Loucy (cell line): ENCODE data around the gene SLC6A2.
A peak's percentile ranks its signal among the peaks of the same experiment; 100 is the strongest.
"Not testable (repeated sequence)": the region's sequence is repeated elsewhere in the genome, so short reads cannot be mapped to it uniquely, and the experiment has no call there.

Source experiments
- H2AFZ ChIP-seq: fragments of 200-600 bp; sonication (generic); 2 replicates; pipeline ENCODE4 v1.6.0; 2016; ENCODE audit warnings: antibody characterized with exemption, mild to moderate bottlenecking, low read length, moderate library complexity
- H3F3A ChIP-seq: fragments of 200-600 bp; 2 replicates; pipeline ENCODE4 v1.6.0; 2016; ENCODE audit warnings: antibody characterized with exemption, low read depth, mild to moderate bottlenecking
- H3K27me3 ChIP-seq: fragments of 200-600 bp; sonication (generic); 2 replicates; pipeline ENCODE4 v1.6.1; 2014; ENCODE audit warnings: low read length, mild to moderate bottlenecking; ENCODE audit not compliant: insufficient read depth, poor library complexity, severe bottlenecking
- H3K36me3 ChIP-seq: fragments of 200-600 bp; sonication (generic); 2 replicates; pipeline ENCODE4 v1.6.1; 2016; ENCODE audit warnings: low read length; ENCODE audit not compliant: insufficient read depth
- H3K4me1 ChIP-seq: fragments of 200-600 bp; sonication (generic); 2 replicates; pipeline ENCODE4 v1.5.1; 2014; ENCODE audit warnings: low read length, mild to moderate bottlenecking; ENCODE audit not compliant: insufficient read depth, poor library complexity, severe bottlenecking
- H3K4me2 ChIP-seq: fragments of 200-600 bp; sonication (generic); 2 replicates; pipeline ENCODE4 v1.6.0; 2014; ENCODE audit warnings: antibody characterized with exemption, low read length, low read depth, mild to moderate bottlenecking; ENCODE audit not compliant: poor library complexity, severe bottlenecking
- H3K4me3 ChIP-seq: fragments of 200-600 bp; sonication (generic); 2 replicates; pipeline ENCODE4 v1.5.1; 2014; ENCODE audit warnings: low read length, mild to moderate bottlenecking, mixed read lengths; ENCODE audit not compliant: poor library complexity, severe bottlenecking
- H3K79me2 ChIP-seq: fragments of 200-600 bp; sonication (generic); 2 replicates; pipeline ENCODE4 v1.6.1; 2014; ENCODE audit warnings: low read length; ENCODE audit not compliant: insufficient read depth
- H3K9ac ChIP-seq: fragments of 200-600 bp; sonication (generic); 2 replicates; pipeline ENCODE4 v1.6.0; 2014; ENCODE audit warnings: mild to moderate bottlenecking, low read depth, low read length, moderate library complexity; ENCODE audit not compliant: poor library complexity, severe bottlenecking
- H3K9me2 ChIP-seq: fragments of 200-600 bp; sonication (generic); replicated peaks from 2 replicates; pipeline ENCODE4 v1.6.1; 2016; ENCODE audit warnings: low read depth, low read length, mixed read lengths
- H3K9me3 ChIP-seq: fragments of 200-600 bp; sonication (generic); 2 replicates; pipeline ENCODE4 v1.6.1; 2014; ENCODE audit warnings: mild to moderate bottlenecking, antibody characterized with exemption, low read length, low read depth; ENCODE audit not compliant: insufficient read depth
- H4K20me1 ChIP-seq: fragments of 200-600 bp; sonication (generic); 2 replicates; pipeline ENCODE4 v1.6.0; 2014; ENCODE audit warnings: antibody characterized with exemption, low read length, mild to moderate bottlenecking; ENCODE audit not compliant: insufficient read depth, poor library complexity, severe bottlenecking
- EZH2phosphoT487 ChIP-seq: fragments of 200-600 bp; IDR thresholded peaks from 2 replicates; pipeline ENCODE4 v1.6.1; 2018; ENCODE audit warnings: antibody characterized with exemption, mild to moderate bottlenecking, moderate library complexity, borderline replicate concordance
- TF ChIP-seq, protein P1 (sequence below): fragments of 200-600 bp; sonication (generic); conservative IDR thresholded peaks from 2 replicates; pipeline ENCODE4 v1.5.1; 2014; ENCODE audit warnings: mild to moderate bottlenecking, antibody characterized with exemption, low read length

The SLC6A2 gene

GRCh38 chr16:55737966-55738365 is 82.2 kb downstream of the SLC6A2 start:
- no peak overlapping the region for H3K4me2 ChIP-seq
- no peaks in the 10 kb centered on the region for H3K4me1 ChIP-seq
- H4K20me1 ChIP-seq: no peaks in the 10 kb centered on the region
- TF ChIP-seq EZH2phosphoT487: no peak
- TF ChIP-seq, protein P1, sequence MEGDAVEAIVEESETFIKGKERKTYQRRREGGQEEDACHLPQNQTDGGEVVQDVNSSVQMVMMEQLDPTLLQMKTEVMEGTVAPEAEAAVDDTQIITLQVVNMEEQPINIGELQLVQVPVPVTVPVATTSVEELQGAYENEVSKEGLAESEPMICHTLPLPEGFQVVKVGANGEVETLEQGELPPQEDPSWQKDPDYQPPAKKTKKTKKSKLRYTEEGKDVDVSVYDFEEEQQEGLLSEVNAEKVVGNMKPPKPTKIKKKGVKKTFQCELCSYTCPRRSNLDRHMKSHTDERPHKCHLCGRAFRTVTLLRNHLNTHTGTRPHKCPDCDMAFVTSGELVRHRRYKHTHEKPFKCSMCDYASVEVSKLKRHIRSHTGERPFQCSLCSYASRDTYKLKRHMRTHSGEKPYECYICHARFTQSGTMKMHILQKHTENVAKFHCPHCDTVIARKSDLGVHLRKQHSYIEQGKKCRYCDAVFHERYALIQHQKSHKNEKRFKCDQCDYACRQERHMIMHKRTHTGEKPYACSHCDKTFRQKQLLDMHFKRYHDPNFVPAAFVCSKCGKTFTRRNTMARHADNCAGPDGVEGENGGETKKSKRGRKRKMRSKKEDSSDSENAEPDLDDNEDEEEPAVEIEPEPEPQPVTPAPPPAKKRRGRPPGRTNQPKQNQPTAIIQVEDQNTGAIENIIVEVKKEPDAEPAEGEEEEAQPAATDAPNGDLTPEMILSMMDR: no peak
- H3K79me2 ChIP-seq: no peaks in the 10 kb centered on the region
- no peaks in the 10 kb centered on the region for H3F3A ChIP-seq
- no peak overlapping the region for H2AFZ ChIP-seq
- no peaks in the 10 kb centered on the region for H3K27me3 ChIP-seq
- no peaks in the 10 kb centered on the region for H3K36me3 ChIP-seq
- no peaks in the 10 kb centered on the region for H3K9me3 ChIP-seq
- H3K4me3 ChIP-seq: no peak overlapping the region
- no peak overlapping the region for H3K9ac ChIP-seq
- H3K9me2 ChIP-seq: no peaks in the 10 kb centered on the region

- TF ChIP-seq EZH2phosphoT487: no peak
- TF ChIP-seq, protein P1: no peak
- Histone ChIP-seq H3K9me3 (no peaks in the 10 kb centered on the region), H2AFZ (no peak overlapping the region), H3F3A (no peaks in the 10 kb centered on the region), H3K4me1 (no peaks in the 10 kb centered on the region), H4K20me1 (no peaks in the 10 kb centered on the region), H3K9me2 (no peaks in the 10 kb centered on the region), H3K36me3 (no peaks in the 10 kb centered on the region), H3K79me2 (no peaks in the 10 kb centered on the region), H3K4me2 (no peak overlapping the region), H3K9ac (no peak overlapping the region), H3K4me3 (no peak overlapping the region), H3K27me3 (peaks cover 5% of the 10 kb centered on the region)
Measured at GRCh38 chr16:55746081-55746480, 90.3 kb downstream of the SLC6A2 start.

DNA sequence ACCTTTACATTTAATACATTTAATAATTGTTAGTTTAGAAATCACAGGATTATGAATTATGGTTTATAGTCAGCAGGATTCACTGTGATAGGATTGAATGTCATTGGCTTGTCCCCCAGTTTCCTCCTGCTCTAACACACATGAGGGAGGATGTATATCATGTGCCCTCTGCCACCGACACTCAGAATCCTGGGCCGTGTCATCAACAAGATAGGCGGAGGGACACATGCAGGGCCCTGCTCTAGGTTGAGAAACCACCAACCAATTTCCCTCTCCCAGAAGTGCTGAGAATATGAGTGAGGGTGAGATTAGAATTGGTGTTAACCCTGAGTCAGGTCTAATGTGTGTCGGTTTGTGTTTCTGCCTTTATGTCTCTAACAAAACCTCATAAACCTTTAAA is 92.0 kb downstream of the SLC6A2 start:
- H3K36me3 ChIP-seq: no peaks in the 10 kb centered on the region
- no peaks in the 10 kb centered on the region for H4K20me1 ChIP-seq
- TF ChIP-seq, protein P1: no peak
- TF ChIP-seq EZH2phosphoT487: no peak
- no peak overlapping the region for H3K4me3 ChIP-seq
- peaks cover 5% of the 10 kb centered on the region for H3K27me3 ChIP-seq
- H3F3A ChIP-seq: no peaks in the 10 kb centered on the region
- no peaks in the 10 kb centered on the region for H3K79me2 ChIP-seq
- H3K9me3 ChIP-seq: peaks cover 7% of the 10 kb centered on the region
- no peaks in the 10 kb centered on the region for H3K9me2 ChIP-seq
- H3K9ac ChIP-seq: no peak overlapping the region
- H3K4me2 ChIP-seq: no peak overlapping the region
- no peaks in the 10 kb centered on the region for H3K4me1 ChIP-seq
- no peak overlapping the region for H2AFZ ChIP-seq

DNA sequence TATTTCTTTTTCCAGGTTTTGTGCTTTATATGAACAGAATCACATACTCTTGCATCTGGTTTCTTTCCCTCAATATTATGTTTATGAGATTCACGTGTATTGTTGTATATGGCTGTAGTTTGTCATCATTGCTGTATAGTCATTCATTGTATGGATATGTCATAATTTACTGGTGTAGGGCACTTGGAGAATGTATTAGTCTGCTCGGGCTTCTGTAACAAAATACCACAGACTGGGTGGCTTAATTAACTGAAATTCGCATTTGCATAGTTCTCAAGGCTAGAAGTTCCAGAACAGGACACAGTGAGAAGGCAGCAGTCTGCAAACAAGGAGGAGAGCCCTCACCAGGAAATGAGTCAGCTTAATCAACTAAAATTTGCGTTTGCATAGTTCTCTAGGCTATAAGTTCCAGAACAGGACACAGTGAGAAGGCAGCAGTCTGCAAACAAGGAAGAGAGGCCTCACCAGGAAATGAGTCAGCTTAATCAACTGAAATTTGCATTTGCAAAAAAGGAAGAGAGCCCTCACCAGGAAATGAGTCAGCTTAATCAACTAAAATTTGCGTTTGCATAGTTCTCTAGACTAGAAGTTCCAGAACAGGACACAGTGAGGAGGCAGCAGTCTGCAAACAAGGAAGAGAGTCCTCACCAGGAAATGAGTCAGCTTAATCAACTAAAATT is 96.8 kb downstream of the SLC6A2 start:
- H3K36me3 ChIP-seq, H3K79me2 ChIP-seq, H3K27me3 ChIP-seq, H3K9me2 ChIP-seq, H3K9ac ChIP-seq, H4K20me1 ChIP-seq, H3F3A ChIP-seq, H3K4me2 ChIP-seq: not testable (repeated sequence)
- H2AFZ ChIP-seq: peak overlapping the region; percentile 64
- peaks cover 10% of the 10 kb centered on the region for H3K4me1 ChIP-seq
- peaks cover 16% of the 10 kb centered on the region for H3K9me3 ChIP-seq
- peak overlapping the region; percentile 12 for H3K4me3 ChIP-seq

DNA sequence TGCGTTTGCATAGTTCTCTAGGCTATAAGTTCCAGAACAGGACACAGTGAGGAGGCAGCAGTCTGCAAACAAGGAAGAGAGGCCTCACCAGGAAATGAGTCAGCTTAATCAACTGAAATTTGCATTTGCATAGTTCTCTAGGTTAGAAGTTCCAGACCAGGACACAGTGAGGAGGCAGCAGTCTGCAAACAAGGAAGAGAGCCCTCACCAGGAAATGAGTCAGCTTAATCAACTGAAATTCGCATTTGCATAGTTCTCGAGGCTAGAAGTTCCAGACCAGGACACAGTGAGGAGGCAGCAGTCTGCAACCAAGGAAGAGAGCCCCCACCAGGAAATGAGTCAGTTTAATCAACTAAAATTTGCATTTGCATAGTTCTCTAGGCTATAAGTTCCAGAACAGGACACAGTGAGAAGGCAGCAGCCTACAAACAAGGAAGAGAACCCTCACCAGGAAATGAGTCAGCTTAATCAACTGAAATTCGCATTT is 97.4 kb downstream of the SLC6A2 start:
- not testable (repeated sequence) for H4K20me1 ChIP-seq, H3K36me3 ChIP-seq, H3F3A ChIP-seq, H3K9ac ChIP-seq, H3K79me2 ChIP-seq, H3K27me3 ChIP-seq, H3K9me2 ChIP-seq
- Histone ChIP-seq H2AFZ (peak overlapping the region; percentile 64), H3K4me2 (peak overlapping the region; percentile 29), H3K4me1 (peaks cover 10% of the 10 kb centered on the region), H3K4me3 (peak overlapping the region; percentile 28), H3K9me3 (peaks cover 16% of the 10 kb centered on the region)
